Body of pancreas (tissue), 4 donors: ENCODE measurements around the gene DTD2. TPM values are rescaled to one million over a fixed set of nuclear protein-coding genes. Genes with fewer than 3 reads are reported as not detected.
"Not testable (repeated sequence)": the region's sequence is repeated elsewhere in the genome, so short reads cannot be mapped to it uniquely, and the experiment has no call there.

ENCODE experiments used
- ATAC-seq: fragments of 150-250 bp; one replicate; pipeline ENCODE4 v1.9.1; 2016
- DNase-seq, 4 donors: peaks; one replicate each; pipeline ENCODE4 v3.0.0-alpha.2; 2019
- H3K27ac ChIP-seq, 4 donors: fragments of 200-600 bp; sonication (generic); 1 replicate in 3 of 4; 2 replicates in 1 of 4; pipeline versions ENCODE4 v1.5.1 to v1.6.1; 2016 to 2019; ENCODE audit warnings: mild to moderate bottlenecking in 1 of 4, mixed read lengths in 1 of 4, moderate library complexity in 1 of 4
- H3K27me3 ChIP-seq, 2 donors: fragments of 200-600 bp; sonication (generic); one replicate each; pipeline ENCODE4 v1.6.0; 2016; ENCODE audit warnings: mild to moderate bottlenecking in 1 of 2
- H3K36me3 ChIP-seq, 2 donors: fragments of 200-600 bp; sonication (generic); replicated peaks in 1 of 2; 2 replicates each; pipeline ENCODE4 v1.5.1; 2016; ENCODE audit warnings: low read depth in 2 of 2; ENCODE audit not compliant: insufficient read depth in 1 of 2
- H3K4me1 ChIP-seq: fragments of 200-600 bp; sonication (generic); one replicate; pipeline ENCODE4 v1.6.0; 2016
- H3K4me3 ChIP-seq, 2 donors: fragments of 200-600 bp; sonication (generic); 1 replicate in 1 of 2; 2 replicates in 1 of 2; pipeline ENCODE4 v1.5.1; 2016 to 2019
- H3K9me3 ChIP-seq, 3 donors: fragments of 200-600 bp; sonication (generic); 1 replicate in 2 of 3; 2 replicates in 1 of 3; pipeline ENCODE4 v1.5.1; 2016
- POLR2A ChIP-seq, 3 donors: fragments of 450-650 bp; IDR thresholded peaks; one replicate each; pipeline ENCODE4 v1.6.1; 2016; ENCODE audit warnings: antibody characterized with exemption in 3 of 3, mild to moderate bottlenecking in 2 of 3
- WGBS, 2 donors: methylation state at CpG; one replicate each; pipeline ENCODE4 v1.1.5; 2017; 5-methylcytosine and 5-hydroxymethylcytosine counted together
- intact Hi-C: fragments of 100-400 bp; cut with DNase I; formaldehyde crosslinking; loops from one replicate; pipeline ENCODE4 v1.15.1; 2023
- total RNA-seq, 2 donors: library from RNA; depleted of rRNA; stranded (reverse); fragments of >200 nt; gene quantifications; one replicate each; pipeline ENCODE4 v1.1.0, GENCODE V29; 2016
- TF ChIP-seq, protein P1 (sequence below), 7 experiments: fragments of 450-650 bp in 4 of 7; fragments of 200-600 bp in 3 of 7; sonication (generic) in 3 of 7; IDR thresholded peaks; one replicate each; pipeline ENCODE4 v1.5.1; 2016 to 2019; ENCODE audit warnings: antibody characterized with exemption in 7 of 7

The DTD2 gene
- total RNA-seq, 2 donors from 2014 or later = 20.4 to 22.3 TPM

- Histone ChIP-seq H3K27me3 (no peaks in the 10 kb centered on the region), H3K9me3 (no peaks in the 10 kb centered on the region), H3K4me1 (peaks cover 9% of the 10 kb centered on the region), H3K36me3 (no peaks in the 10 kb centered on the region), H3K27ac (no peak overlapping the region), H3K4me3 (no peak overlapping the region)
- TF ChIP-seq, protein P1, sequence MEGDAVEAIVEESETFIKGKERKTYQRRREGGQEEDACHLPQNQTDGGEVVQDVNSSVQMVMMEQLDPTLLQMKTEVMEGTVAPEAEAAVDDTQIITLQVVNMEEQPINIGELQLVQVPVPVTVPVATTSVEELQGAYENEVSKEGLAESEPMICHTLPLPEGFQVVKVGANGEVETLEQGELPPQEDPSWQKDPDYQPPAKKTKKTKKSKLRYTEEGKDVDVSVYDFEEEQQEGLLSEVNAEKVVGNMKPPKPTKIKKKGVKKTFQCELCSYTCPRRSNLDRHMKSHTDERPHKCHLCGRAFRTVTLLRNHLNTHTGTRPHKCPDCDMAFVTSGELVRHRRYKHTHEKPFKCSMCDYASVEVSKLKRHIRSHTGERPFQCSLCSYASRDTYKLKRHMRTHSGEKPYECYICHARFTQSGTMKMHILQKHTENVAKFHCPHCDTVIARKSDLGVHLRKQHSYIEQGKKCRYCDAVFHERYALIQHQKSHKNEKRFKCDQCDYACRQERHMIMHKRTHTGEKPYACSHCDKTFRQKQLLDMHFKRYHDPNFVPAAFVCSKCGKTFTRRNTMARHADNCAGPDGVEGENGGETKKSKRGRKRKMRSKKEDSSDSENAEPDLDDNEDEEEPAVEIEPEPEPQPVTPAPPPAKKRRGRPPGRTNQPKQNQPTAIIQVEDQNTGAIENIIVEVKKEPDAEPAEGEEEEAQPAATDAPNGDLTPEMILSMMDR (IDR thresholded peaks at IDR 0.05) = no peak
- TF ChIP-seq POLR2A (IDR thresholded peaks at IDR 0.05) = no peak
- 82 to 85% methylated on average over 2 of the region's 2 CpGs for WGBS, 2 donors
- intact Hi-C loops = no loop called here
- DNase-seq = no peak
- ATAC-seq = no peak
These were observed 17.7 kb downstream of the DTD2 start for GRCh38 chr14:31439561-31439960.

- H3K36me3 ChIP-seq, H3K27ac ChIP-seq, H3K27me3 ChIP-seq, DNase-seq, H3K9me3 ChIP-seq, ATAC-seq, H3K4me3 ChIP-seq, intact Hi-C loops, H3K4me1 ChIP-seq: not testable (repeated sequence)
- 91% methylated on average over 18 of the region's 45 CpGs; no CpG with 5 or more reads in 1 of the 2 donors for WGBS, 2 donors
These were observed 20.1 kb downstream of the DTD2 start for GRCh38 chr14:31437045-31437691.

- DNase-seq (no peak), ATAC-seq (no peak)
- H3K27me3 ChIP-seq = no peaks in the 10 kb centered on the region
- H3K27ac ChIP-seq = no peak overlapping the region
- no peaks in the 10 kb centered on the region for H3K9me3 ChIP-seq
- H3K36me3 ChIP-seq = no peaks in the 10 kb centered on the region
- TF ChIP-seq POLR2A (IDR thresholded peaks at IDR 0.05) = no peak
- TF ChIP-seq, protein P1 (IDR thresholded peaks at IDR 0.05) = no peak
- no peak overlapping the region for H3K4me3 ChIP-seq
- intact Hi-C loops = no loop called here
- no peaks in the 10 kb centered on the region for H3K4me1 ChIP-seq
These were observed 22.0 kb downstream of the DTD2 start for GRCh38 chr14:31435276-31435675.

DNA sequence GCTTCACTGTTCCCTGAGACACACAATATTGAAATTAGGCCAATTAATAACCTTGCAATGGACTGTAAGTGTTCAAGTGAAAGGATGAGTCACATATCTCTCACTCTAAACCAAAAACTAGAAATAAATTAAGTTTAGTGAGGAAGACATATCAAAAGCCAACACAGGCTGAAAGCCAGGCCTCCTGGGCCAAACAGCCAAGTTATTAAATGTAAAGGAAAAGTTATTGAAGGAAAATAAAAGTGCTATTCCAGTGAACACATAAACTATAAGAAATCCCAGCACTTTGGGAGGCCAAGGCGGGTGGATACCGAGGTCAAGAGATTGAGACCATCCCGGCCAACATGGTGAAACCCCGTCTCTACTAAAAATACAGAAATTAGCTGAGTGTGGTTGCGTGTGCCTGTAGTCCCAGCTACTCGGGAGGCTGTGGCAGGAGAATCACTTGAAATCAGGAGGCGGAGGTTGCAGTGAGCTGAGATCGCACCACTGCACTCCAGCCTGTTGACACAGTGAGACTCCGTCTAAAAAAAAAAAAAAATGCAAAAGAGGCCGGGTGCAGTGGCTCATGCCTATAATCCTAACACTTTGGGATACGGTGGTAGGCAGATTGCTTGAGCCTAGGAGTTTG lies 26.6 kb downstream of the DTD2 start:
- DNase-seq (no peak), ATAC-seq (no peak)
- Histone ChIP-seq H3K4me1 (no peaks in the 10 kb centered on the region), H3K27me3 (no peaks in the 10 kb centered on the region), H3K9me3 (no peaks in the 10 kb centered on the region), H3K36me3 (no peaks in the 10 kb centered on the region), H3K4me3 (no peak overlapping the region), H3K27ac (no peak overlapping the region)
- WGBS, 2 donors = 94 to 95% methylated on average over 11 of the region's 11 CpGs
- TF ChIP-seq POLR2A (IDR thresholded peaks at IDR 0.05) = no peak
- TF ChIP-seq, protein P1 (IDR thresholded peaks at IDR 0.05) = no peak
- intact Hi-C loops = no loop called here

DNA sequence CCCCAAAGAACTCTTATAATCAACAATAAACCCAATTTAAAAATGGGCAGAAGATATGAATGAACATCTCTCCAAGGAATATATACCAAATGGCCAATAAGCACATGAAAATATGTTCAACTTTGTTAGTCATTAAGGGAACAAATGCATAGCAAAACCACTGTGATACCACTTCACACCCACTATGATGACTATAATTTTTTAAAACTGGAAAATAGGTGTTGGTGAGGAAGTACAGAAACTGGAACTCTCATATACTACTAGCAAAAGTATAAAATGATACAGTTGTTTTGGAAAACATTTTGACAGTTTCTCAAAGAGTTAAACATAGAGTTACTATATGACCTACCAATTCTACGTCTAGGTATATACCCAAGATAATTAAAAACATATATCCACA lies 27.5 kb downstream of the DTD2 start:
- no peaks in the 10 kb centered on the region for H3K27me3 ChIP-seq
- no peak overlapping the region for H3K4me3 ChIP-seq
- intact Hi-C loops = no loop called here
- H3K9me3 ChIP-seq = no peaks in the 10 kb centered on the region
- TF ChIP-seq, protein P1 (IDR thresholded peaks at IDR 0.05) = no peak
- no peak for TF ChIP-seq POLR2A (IDR thresholded peaks at IDR 0.05)
- H3K27ac ChIP-seq = no peak overlapping the region
- 85 to 89% methylated on average over 1 of the region's 1 CpG for WGBS, 2 donors
- DNase-seq (no peak), ATAC-seq (no peak)
- H3K4me1 ChIP-seq = no peaks in the 10 kb centered on the region
- no peaks in the 10 kb centered on the region for H3K36me3 ChIP-seq
